Adrenal gland (tissue), 12 donors: ENCODE results near the gene TBC1D9. TPM values are rescaled to one million over a fixed set of nuclear protein-coding genes. Genes with fewer than 3 reads are reported as not detected.

Experiments
- DNase-seq, 7 donors: peaks; one replicate each; pipeline ENCODE4 v3.0.0-alpha.2; 2019 to 2020
- H3K27ac ChIP-seq, 5 donors: fragments of 200-600 bp; sonication (generic) in 4 of 5; 1 replicate in 3 of 5; 2 replicates in 2 of 5; pipeline versions ENCODE4 v1.5.1 to v1.8.0; 2016 to 2020; ENCODE audit warnings: mild to moderate bottlenecking in 1 of 5
- H3K27me3 ChIP-seq: fragments of 200-600 bp; 2 replicates; pipeline ENCODE4 v1.8.0; 2021
- H3K36me3 ChIP-seq, 2 donors: fragments of 200-600 bp; replicated peaks in 1 of 2; 1 replicate in 1 of 2; 2 replicates in 1 of 2; pipeline versions ENCODE4 v1.5.1 to v1.8.0; 2018 to 2022
- H3K4me1 ChIP-seq, 2 donors: fragments of 200-600 bp; replicated peaks in 1 of 2; 1 replicate in 1 of 2; 2 replicates in 1 of 2; pipeline versions ENCODE4 v1.5.1 to v1.8.0; 2018 to 2021
- H3K4me3 ChIP-seq, 4 donors: fragments of 200-600 bp; sonication (generic) in 3 of 4; one replicate each; pipeline ENCODE4 v1.5.1; 2016 to 2018
- H3K9me3 ChIP-seq, 3 donors: fragments of 200-600 bp; sonication (generic) in 1 of 3; replicated peaks in 1 of 3; 1 replicate in 2 of 3; 2 replicates in 1 of 3; pipeline versions ENCODE4 v1.5.1 to v1.8.0; 2016 to 2021
- CTCF ChIP-seq, 6 experiments: fragments of 450-650 bp in 4 of 6; fragments of 200-600 bp in 2 of 6; sonication (generic) in 1 of 6; IDR thresholded peaks; 1 replicate in 5 of 6; 2 replicates in 1 of 6; pipeline versions ENCODE4 v1.5.1 to v1.8.0; 2016 to 2021; ENCODE audit warnings: antibody characterized with exemption in 6 of 6, mild to moderate bottlenecking in 2 of 6, moderate library complexity in 1 of 6
- POLR2A ChIP-seq, 2 donors: fragments of 450-650 bp; IDR thresholded peaks; one replicate each; pipeline ENCODE4 v1.6.1; 2017; ENCODE audit warnings: antibody characterized with exemption in 2 of 2, mild to moderate bottlenecking in 2 of 2, moderate library complexity in 1 of 2
- WGBS, 4 donors: extraction: QIAGEN DNeasy Blood & Tissue Kit in 2 of 4; methylation state at CpG; one replicate each; pipeline versions ENCODE4 v1.1.5 to v1.1.7; 2013 to 2017; 5-methylcytosine and 5-hydroxymethylcytosine counted together
- intact Hi-C, 2 donors: fragments of 100-400 bp; cut with DNase I; formaldehyde crosslinking; loops; one replicate each; pipeline versions ENCODE4 v1.14.1 to v1.15.0; 2022 to 2023
- polyA plus RNA-seq, 3 donors: library from polyadenylated mRNA; stranded (reverse); fragments of 200-250 nt in 2 of 3; fragments of 350-450 nt in 1 of 3; fragmentation: Illumina TruSeq in 1 of 3; extraction: RNeasy Lipid Tissue Mini Kit (QIAGEN cat#74804) in 1 of 3; gene quantifications; one replicate each; pipeline ENCODE4 v1.2.3, GENCODE V29; 2013 to 2014
- total RNA-seq, 9 donors: library from RNA; depleted of rRNA in 4 of 9; stranded (reverse); fragments of >200 nt in 4 of 9; fragments of 120-200 nt in 1 of 9; fragmentation: NEBNext Ultra II Directional in 1 of 9; extraction: Animal tissue kit (Norgen Biotek cat#: 25700) in 1 of 9; gene quantifications; one replicate each; pipeline versions ENCODE4 v1.1.0 to v1.2.4, GENCODE V29; 2013 to 2023
- donor health status: healthy with polysubstance abuse.
- donor health status: Bipolar disorder and iron deficiency.
- donor health status: DM: yes; HTN: yes; CAD: no.
- donor health status: DM: no; HTN: no; CAD: no.
- donor health status: DM: no; HTN: no; CAD: no.
- donor health status: DM: yes; HTN: yes; CAD: no.

The TBC1D9 gene
- total and polyA plus RNA-seq, 12 donors, result 3.8 to 27.7 (median 14.3) TPM

- H3K4me3 ChIP-seq, result no peak overlapping the region
- WGBS, 4 donors, result 77 to 85% (median 80%) methylated on average over 5 of the region's 5 CpGs
- H3K36me3 ChIP-seq, result no peaks in the 10 kb centered on the region
- TF ChIP-seq POLR2A (IDR thresholded peaks at IDR 0.05) (no peak), CTCF (IDR thresholded peaks at IDR 0.05) (no peak)
- DNase-seq, result no peak
- no peaks in the 10 kb centered on the region for H3K9me3 ChIP-seq
- H3K27ac ChIP-seq, result no peak overlapping the region
- H3K4me1 ChIP-seq, result no peaks in the 10 kb centered on the region
- H3K27me3 ChIP-seq, result no peaks in the 10 kb centered on the region
- intact Hi-C loops, result no loop called here
Measured at GRCh38 chr4:140799686-140800225, 43.6 kb upstream of the TBC1D9 start.

DNA sequence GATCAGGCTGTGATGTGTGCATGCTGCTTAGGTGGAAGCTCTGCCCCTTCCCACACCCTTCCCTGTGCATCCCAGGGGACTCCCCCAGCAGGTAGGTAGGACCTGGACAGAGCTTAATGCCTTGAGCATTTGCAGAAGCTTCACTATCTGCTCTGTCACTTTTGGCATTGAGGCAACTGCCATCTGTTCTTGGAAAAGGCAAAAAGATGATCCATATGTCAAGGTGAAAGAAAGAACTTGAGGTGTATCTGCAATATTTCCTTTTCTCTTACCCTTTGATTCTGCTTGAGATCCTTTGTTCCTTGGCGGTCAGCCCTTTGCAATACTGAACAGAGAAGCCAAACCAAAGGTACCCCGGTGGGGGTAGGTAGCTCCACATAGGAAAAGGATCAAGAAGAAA is 37.1 kb upstream of the TBC1D9 start:
- no peaks in the 10 kb centered on the region for H3K27me3 ChIP-seq
- H3K4me1 ChIP-seq, result peaks cover 0 to 4% of the 10 kb centered on the region in 2 donors
- H3K27ac ChIP-seq, result no peak overlapping the region
- no peaks in the 10 kb centered on the region for H3K36me3 ChIP-seq
- 74 to 75% (median 74%) methylated on average over 2 of the region's 2 CpGs for WGBS, 4 donors
- no peak for TF ChIP-seq POLR2A (IDR thresholded peaks at IDR 0.05)
- no peak for TF ChIP-seq CTCF (IDR thresholded peaks at IDR 0.05)
- intact Hi-C loops, result no loop called here
- no peaks in the 10 kb centered on the region for H3K9me3 ChIP-seq
- DNase-seq, result no peak
- no peak overlapping the region for H3K4me3 ChIP-seq

- Histone ChIP-seq H3K9me3 (no peaks in the 10 kb centered on the region), H3K4me1 (peaks cover 0 to 4% of the 10 kb centered on the region in 2 donors), H3K27me3 (no peaks in the 10 kb centered on the region), H3K4me3 (no peak overlapping the region), H3K27ac (peak overlapping the region in 3 of 5 donors; percentile 32 to 54 (median 50)), H3K36me3 (no peaks in the 10 kb centered on the region)
- WGBS, 4 donors, result 68 to 89% (median 73%) methylated on average over 3 of the region's 3 CpGs
- TF ChIP-seq CTCF (IDR thresholded peaks at IDR 0.05) (no peak), POLR2A (IDR thresholded peaks at IDR 0.05) (no peak)
- DNase-seq, result peak; percentile 25 to 64 (median 38)
- intact Hi-C loops, result no loop called here
Measured at GRCh38 chr4:140790765-140791164, 34.6 kb upstream of the TBC1D9 start.

DNA sequence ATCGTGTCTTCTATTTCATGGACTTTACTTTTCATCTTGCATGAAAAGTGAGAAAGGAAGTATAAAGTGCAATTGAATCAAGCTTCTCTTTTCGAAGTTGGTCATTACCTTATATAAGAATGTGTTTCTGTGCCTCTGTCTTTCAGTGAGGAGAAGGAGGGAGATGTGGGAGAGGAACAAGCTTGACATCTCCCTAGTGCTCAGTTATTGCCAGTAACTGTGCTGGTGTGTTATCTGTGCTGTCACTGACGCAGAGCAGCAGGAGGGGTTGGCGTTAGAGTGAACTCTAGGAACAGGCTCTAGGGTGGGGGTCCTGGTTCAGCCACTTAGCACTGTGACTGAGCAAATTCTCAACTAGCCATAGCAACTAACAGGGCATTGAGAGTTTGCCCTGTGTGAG is 34.0 kb upstream of the TBC1D9 start:
- H3K4me3 ChIP-seq, result no peak overlapping the region
- H3K27me3 ChIP-seq, result no peaks in the 10 kb centered on the region
- no peak for DNase-seq
- no peaks in the 10 kb centered on the region for H3K36me3 ChIP-seq
- H3K27ac ChIP-seq, result peak overlapping the region in 3 of 5 donors; percentile 32 to 54 (median 50)
- TF ChIP-seq CTCF (IDR thresholded peaks at IDR 0.05) (no peak), POLR2A (IDR thresholded peaks at IDR 0.05) (no peak)
- no peaks in the 10 kb centered on the region for H3K9me3 ChIP-seq
- H3K4me1 ChIP-seq, result peaks cover 0 to 4% of the 10 kb centered on the region in 2 donors
- intact Hi-C loops, result no loop called here
- 54 to 71% (median 58%) methylated on average over 4 of the region's 4 CpGs for WGBS, 4 donors
